ENCODE measurements around the gene STYXL1. TPM values are rescaled to one million over a fixed set of nuclear protein-coding genes. Genes with fewer than 3 reads are reported as not detected.
A peak's percentile ranks its signal among the peaks of the same experiment; 100 is the strongest.
"Not testable (repeated sequence)": the region's sequence is repeated elsewhere in the genome, so short reads cannot be mapped to it uniquely, and the experiment has no call there.

STYXL1 gene
- total RNA-seq, 3 donors from 2014 or later, result 19.6 to 34.5 (median 20.6) TPM

DNA sequence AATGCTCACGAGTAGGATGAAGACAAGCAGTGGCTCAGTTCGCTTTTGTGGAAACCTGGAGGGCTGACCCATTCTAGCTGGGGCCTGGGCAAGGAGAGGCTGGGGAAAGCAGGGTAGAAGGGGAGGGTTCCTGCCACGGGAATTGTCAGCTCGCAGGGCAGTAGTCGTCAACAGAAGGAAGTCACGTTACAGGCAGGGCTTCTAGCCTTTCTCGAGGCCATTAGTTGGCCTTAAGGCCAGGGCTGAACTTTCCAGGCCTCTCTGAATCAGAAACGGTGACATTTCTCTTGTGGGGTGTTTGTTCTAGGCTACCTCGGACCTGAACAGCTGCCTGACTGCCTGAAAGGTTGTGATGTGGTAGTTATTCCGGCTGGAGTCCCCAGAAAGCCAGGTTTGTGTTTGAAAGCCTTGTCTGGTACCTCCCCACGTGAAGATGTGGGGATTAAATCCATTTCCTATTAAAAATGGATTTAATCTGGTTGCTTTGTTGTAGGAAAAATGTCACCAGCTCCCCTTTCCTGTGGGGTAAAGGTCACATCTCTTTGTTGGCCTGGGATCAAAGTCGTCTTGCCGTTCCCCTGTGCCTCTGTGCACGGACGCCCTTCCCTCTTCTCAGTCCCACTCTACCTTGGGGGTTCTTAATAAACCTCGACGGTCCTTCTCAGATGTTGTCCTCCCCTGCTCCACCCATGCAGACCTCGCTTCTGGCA lies 9.5 kb upstream of the STYXL1 start:
- no peak for ATAC-seq

DNA sequence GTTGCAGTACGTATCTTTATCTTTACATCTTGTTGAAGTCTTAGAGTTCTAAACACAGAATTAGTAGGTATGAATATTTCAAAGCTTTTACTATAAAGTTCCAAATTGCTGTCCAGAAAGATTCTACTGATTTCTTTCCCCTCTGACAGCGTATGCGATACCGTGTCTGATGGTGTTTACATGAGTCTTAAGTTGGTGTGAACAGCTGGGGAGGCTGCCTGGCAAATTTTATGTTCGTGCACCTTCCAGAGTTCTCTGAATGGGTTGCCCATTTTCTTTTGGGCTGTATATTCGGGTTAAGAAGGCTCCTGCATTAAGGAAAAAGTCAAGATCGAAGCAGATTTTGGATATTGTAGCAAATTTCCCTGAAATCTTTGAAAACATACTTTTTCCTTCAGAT lies 8.4 kb upstream of the STYXL1 start:
- Mint-ChIP-seq H3K9me3 (no peaks in the 10 kb centered on the region), H3K36me3 (ENCODE audit: insufficient read depth) (peaks cover 33% of the 10 kb centered on the region), H3K4me3 (no peak overlapping the region), H3K4me1 (ENCODE audit: low read depth) (peaks cover 13% of the 10 kb centered on the region), H3K27me3 (ENCODE audit: low read depth) (no peaks in the 10 kb centered on the region)
- ATAC-seq, result no peak
- no peak for DNase-seq

More for the DNA sequence above, 9.5 kb upstream of the STYXL1 start:
- Mint-ChIP-seq H3K36me3 (ENCODE audit: insufficient read depth) (peaks cover 34% of the 10 kb centered on the region), H3K9me3 (no peaks in the 10 kb centered on the region), H3K4me3 (no peak overlapping the region), H3K4me1 (ENCODE audit: low read depth) (peaks cover 4% of the 10 kb centered on the region), H3K27me3 (ENCODE audit: low read depth) (no peaks in the 10 kb centered on the region)
- DNase-seq, result no peak

DNA sequence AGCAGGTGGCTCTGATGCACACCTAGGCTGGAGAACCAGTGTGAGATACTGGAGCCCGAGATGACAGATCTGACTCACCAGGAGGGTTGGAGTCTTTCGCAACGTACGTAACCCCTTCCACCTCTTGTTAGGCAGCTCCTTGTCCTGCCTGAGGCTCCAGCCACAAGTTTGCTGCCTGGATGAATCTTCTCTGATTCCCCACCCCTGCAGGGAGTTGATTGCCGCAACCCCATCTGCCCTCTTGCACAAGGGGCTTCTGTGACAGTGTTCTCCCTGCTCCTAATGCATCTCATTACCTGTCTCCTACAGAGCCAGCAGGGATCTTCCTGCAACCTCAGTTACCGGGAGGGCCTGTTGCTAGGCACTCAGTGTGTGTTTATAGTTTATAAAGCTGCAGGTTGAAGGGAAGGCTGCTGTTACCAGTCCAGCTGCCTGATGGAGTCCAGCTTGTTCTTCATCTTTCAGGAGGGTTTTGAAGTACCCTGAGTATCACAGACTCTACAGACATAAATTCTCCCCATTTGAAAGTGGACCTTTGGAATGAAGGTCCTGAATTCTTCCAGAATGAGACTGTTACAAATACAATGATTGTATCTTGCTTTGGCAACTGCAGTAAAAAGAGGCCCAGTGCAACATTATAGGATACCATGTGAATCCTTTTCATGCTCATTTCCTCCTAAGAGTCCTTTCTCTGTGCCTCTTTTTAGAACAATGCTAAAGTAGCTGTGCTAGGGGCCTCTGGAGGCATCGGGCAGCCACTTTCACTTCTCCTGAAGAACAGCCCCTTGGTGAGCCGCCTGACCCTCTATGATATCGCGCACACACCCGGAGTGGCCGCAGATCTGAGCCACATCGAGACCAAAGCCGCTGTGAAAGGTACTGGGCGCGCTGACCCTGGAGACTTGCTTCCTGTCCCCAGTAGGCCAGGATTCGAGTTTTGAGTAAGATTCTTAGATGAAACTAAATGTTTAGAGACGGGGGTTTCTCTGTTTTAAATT lies 6.6 kb upstream of the STYXL1 start:
- H3K4me3 Mint-ChIP-seq, result no peak overlapping the region
- no peaks in the 10 kb centered on the region for H3K9me3 Mint-ChIP-seq
- peaks cover 35% of the 10 kb centered on the region for H3K36me3 Mint-ChIP-seq (ENCODE audit: insufficient read depth)
- no peaks in the 10 kb centered on the region for H3K27me3 Mint-ChIP-seq (ENCODE audit: low read depth)
- peaks cover 26% of the 10 kb centered on the region for H3K4me1 Mint-ChIP-seq (ENCODE audit: low read depth)
- ATAC-seq (no peak), DNase-seq (no peak)

DNA sequence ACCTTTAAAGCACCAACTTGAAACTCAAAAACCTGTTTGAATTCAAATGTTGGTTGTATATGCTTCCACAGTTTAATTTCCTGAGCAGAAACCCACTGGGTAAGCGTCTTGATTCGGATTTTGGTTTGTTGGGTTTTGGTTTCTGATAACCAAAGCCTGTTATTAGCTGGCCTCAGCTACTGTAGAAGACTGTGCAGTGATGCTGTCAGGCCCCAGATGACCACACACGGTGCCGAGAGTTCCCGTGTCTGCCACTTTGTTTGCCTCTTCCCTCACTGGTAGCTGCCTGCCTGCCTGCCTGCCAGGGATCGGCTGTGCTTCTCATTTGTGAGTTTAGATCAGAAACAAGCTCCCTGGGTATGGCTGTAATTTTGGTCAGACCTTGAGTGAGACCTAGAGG lies 5.7 kb upstream of the STYXL1 start:
- no peak overlapping the region for H3K4me3 Mint-ChIP-seq
- H3K9me3 Mint-ChIP-seq, result no peaks in the 10 kb centered on the region
- no peak for ATAC-seq
- no peaks in the 10 kb centered on the region for H3K27me3 Mint-ChIP-seq (ENCODE audit: low read depth)
- peaks cover 36% of the 10 kb centered on the region for H3K36me3 Mint-ChIP-seq (ENCODE audit: insufficient read depth)
- no peak for DNase-seq
- peaks cover 30% of the 10 kb centered on the region for H3K4me1 Mint-ChIP-seq (ENCODE audit: low read depth)

DNA sequence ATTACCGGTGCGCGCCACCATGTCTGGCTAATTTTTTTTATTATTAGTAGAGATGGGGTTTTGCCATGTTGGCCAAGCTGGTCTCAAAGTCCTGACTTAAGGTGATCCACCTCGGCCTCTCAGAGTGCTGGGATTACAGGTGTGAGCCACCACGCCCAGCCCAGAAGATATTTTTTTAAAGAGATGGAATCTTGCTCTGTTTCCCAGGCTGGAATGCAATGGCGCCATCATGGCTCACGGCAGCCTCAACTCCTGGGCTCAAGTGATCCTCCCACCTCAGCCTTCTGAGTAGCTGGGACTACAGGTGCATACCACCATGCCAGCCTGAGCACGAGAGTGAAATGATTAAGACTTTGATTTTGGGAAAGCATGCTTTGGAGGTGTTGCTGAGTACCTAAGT lies 4.9 kb upstream of the STYXL1 start:
- not testable (repeated sequence) for H3K9me3 Mint-ChIP-seq; H3K4me3 Mint-ChIP-seq; DNase-seq; ATAC-seq; H3K27me3 Mint-ChIP-seq (ENCODE audit: low read depth)
- Mint-ChIP-seq H3K36me3 (ENCODE audit: insufficient read depth) (peaks cover 30% of the 10 kb centered on the region), H3K4me1 (ENCODE audit: low read depth) (peaks cover 33% of the 10 kb centered on the region)

DNA sequence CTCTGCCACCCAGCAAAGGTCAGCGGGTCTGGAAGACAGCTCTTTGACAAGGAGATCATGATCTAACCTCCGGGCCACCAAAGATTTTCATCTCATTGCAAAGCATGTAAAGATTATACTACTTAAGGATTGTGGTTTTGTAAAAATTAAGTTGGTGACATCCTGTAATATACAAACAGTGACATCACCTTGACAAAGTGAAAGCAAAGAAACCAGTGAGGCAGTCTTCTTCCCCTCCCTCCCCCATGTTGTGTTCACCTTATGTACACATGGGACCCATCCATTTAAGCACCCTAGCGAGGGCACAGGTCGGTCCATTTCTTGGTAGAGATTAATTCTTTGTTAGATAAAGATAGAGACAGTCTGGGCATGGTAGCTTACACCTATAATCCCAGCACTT lies 4.0 kb upstream of the STYXL1 start:
- no peak overlapping the region for H3K4me3 Mint-ChIP-seq
- H3K9me3 Mint-ChIP-seq, result no peaks in the 10 kb centered on the region
- peaks cover 26% of the 10 kb centered on the region for H3K36me3 Mint-ChIP-seq (ENCODE audit: insufficient read depth)
- H3K27me3 Mint-ChIP-seq (ENCODE audit: low read depth), result no peaks in the 10 kb centered on the region
- H3K4me1 Mint-ChIP-seq (ENCODE audit: low read depth), result peaks cover 33% of the 10 kb centered on the region
- DNase-seq (no peak), ATAC-seq (no peak)

DNA sequence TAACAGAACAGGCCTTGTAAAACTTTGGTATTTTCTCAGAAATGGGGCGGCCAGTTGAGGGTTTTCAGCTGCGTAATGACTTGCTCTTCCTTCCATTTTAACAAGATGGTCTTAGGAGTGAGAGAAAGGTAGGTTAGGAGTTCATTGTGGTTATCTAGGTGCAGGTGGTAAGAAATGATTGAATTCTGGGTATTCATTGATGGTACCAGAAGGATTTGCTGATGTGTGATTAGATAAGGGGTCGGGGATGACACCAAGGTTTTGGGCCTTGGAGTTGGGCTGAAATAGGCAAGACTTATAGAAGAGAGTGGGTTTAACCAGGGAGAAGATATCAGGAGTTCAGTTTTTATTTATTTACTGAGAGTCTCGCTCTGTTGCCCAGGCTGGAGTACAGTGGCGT lies 2.7 kb upstream of the STYXL1 start:
- Mint-ChIP-seq H3K4me1 (ENCODE audit: low read depth) (peaks cover 37% of the 10 kb centered on the region), H3K36me3 (ENCODE audit: insufficient read depth) (peaks cover 26% of the 10 kb centered on the region), H3K27me3 (ENCODE audit: low read depth) (no peaks in the 10 kb centered on the region)

DNA sequence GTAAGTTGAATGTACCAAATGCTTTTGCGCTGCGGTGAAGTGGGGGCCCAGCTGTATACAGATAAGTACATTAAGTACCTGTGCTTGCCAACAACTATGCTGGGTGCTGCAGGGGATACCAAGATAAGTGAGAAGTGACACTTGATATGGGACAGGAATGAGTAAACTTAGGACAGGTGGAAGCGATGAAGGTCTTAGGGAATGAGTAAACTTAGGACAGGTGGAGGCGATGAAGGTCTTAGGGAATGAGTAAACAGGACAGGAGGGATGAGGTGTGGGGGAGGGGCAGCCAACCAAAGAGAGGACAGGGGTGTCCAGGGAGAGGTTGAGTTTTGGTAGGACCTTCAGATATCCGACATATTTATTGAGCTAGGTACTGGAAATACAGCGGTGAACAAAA lies 1.5 kb upstream of the STYXL1 start:
- Mint-ChIP-seq H3K4me3 (peak overlapping the region; percentile 98), H3K4me1 (ENCODE audit: low read depth) (peaks cover 47% of the 10 kb centered on the region), H3K27me3 (ENCODE audit: low read depth) (no peaks in the 10 kb centered on the region), H3K36me3 (ENCODE audit: insufficient read depth) (peaks cover 28% of the 10 kb centered on the region), H3K9me3 (no peaks in the 10 kb centered on the region)
- DNase-seq (no peak), ATAC-seq (no peak)

More for the DNA sequence above, 2.7 kb upstream of the STYXL1 start:
- Mint-ChIP-seq H3K9me3 (no peaks in the 10 kb centered on the region), H3K4me3 (peak overlapping the region; percentile 14)
- no peak for ATAC-seq
- no peak for DNase-seq

DNA sequence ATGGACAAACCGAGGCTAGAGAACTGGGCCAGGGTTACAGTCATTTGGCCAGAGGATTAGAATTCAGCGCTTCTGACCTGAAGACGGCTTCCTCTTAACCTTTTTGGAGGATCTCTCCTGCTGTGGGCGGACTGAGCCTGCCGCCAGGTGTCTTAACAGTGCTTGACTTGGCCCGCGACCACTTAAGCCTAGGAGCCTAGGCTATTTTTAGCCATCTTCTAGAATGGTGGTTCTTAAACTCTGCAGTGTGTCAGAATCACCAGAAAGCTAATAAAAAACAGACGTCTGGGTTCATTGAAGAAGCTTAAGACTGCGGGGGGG lies 828 bp upstream of the STYXL1 start:
- H3K36me3 Mint-ChIP-seq (ENCODE audit: insufficient read depth), result peaks cover 28% of the 10 kb centered on the region
- DNase-seq (peak; percentile 15), ATAC-seq (peak in 1 of 2 donors; percentile 5)
- H3K4me1 Mint-ChIP-seq (ENCODE audit: low read depth), result peaks cover 48% of the 10 kb centered on the region
- H3K4me3 Mint-ChIP-seq, result peak overlapping the region; percentile 98
- no peaks in the 10 kb centered on the region for H3K27me3 Mint-ChIP-seq (ENCODE audit: low read depth)
- no peaks in the 10 kb centered on the region for H3K9me3 Mint-ChIP-seq

DNA sequence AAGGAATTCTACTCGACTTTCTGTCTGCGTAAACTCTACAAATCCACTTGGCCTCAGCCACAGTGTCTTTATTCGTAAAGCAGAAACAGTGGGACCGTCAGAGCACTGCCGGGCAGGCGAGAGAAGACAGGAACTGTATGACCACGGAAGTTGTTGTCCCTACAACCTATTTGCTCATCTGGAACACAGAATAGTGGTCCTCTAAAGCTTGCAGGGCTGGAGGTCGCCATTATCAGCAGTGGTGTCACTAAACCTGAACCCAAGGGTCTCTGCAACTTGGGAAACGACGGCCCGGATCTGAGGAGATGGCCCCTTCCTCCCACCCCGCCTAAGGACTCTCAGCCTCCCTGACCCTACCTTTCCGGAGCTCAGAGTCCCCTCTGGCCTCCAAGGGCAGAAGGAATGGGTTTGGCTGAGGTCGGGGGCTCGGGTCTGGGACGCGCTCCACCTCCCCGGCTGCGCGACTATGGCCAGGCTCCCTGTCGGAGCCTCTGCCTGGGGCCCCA lies 442 bp downstream of the STYXL1 start:
- ATAC-seq, result peak in 1 of 2 donors; percentile 2
- Mint-ChIP-seq H3K36me3 (ENCODE audit: insufficient read depth) (peaks cover 24% of the 10 kb centered on the region), H3K4me1 (ENCODE audit: low read depth) (peaks cover 47% of the 10 kb centered on the region), H3K4me3 (peak overlapping the region; percentile 98), H3K9me3 (no peaks in the 10 kb centered on the region), H3K27me3 (ENCODE audit: low read depth) (no peaks in the 10 kb centered on the region)
- no peak for DNase-seq

DNA sequence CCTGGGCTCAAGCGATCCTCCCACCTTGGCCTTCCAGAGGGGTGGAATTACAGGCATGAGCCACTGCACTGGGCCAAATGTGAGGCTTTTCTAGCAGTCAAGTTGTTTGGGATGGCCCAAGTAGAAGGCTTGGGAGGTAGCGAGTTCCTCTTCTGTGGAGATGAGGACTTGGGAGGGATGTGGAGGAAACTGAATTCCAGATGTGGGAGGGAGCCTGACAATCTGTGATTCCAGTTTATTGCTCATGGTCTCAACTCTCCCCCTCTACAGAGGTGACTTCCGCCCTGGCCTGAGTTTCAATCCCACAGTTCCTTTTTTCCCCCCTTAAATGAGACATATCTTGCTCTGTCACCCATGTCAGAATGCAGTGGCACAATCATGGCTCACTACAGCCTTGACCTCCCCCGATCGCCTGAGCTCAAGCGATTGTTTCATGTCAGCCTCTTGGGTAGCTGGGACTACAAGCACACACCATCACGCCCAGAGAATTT lies 3.4 kb downstream of the STYXL1 start:
- no peaks in the 10 kb centered on the region for H3K27me3 Mint-ChIP-seq (ENCODE audit: low read depth)
- H3K4me3 Mint-ChIP-seq, result no peak overlapping the region
- ATAC-seq (no peak), DNase-seq (no peak)
- H3K9me3 Mint-ChIP-seq, result no peaks in the 10 kb centered on the region
- H3K36me3 Mint-ChIP-seq (ENCODE audit: insufficient read depth), result peaks cover 15% of the 10 kb centered on the region
- peaks cover 26% of the 10 kb centered on the region for H3K4me1 Mint-ChIP-seq (ENCODE audit: low read depth)

DNA sequence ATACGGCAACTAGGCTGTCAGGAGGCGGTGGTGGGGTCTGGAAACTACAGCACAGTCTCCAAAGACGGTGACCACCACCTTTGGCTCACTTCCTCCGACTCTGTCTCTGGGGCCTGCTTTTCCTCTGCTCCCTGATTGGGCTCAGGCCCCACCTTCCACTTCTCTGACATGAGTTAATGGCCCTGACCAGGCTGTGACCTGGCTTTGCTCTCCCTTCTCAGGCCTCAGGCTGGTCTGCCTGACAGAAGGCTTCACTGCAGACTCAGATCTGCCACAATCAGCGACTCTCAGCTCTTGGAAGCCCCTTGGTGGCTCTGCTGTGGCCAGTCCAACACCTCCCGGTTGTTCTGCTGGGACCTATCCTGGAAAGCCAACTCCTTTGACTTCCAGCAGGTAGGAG lies 7.7 kb downstream of the STYXL1 start:
- H3K27me3 Mint-ChIP-seq (ENCODE audit: low read depth), result no peaks in the 10 kb centered on the region
- ATAC-seq (no peak), DNase-seq (no peak)
- H3K9me3 Mint-ChIP-seq, result no peaks in the 10 kb centered on the region
- H3K36me3 Mint-ChIP-seq (ENCODE audit: insufficient read depth), result peaks cover 11% of the 10 kb centered on the region
- peaks cover 10% of the 10 kb centered on the region for H3K4me1 Mint-ChIP-seq (ENCODE audit: low read depth)
- H3K4me3 Mint-ChIP-seq, result no peak overlapping the region

DNA sequence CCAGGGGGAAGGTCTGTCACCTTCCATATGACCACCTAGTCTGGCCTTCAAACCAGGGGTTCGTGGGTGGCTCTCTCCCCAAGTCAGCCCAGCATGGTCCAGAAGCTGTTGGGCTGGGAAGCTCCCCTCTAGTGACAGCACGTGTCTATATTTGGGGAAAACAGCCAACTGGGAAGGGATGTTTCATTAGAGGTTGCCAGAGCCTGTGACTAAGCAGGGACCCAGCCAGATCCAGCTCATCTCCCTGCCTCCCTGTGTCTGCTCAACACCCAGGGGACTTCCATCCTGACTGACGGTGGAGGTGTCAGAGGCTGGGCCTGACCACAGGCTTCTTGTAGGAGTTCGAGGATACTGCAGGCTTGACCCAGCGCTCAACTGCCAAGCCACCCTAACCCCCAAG lies 10.5 kb downstream of the STYXL1 start:
- no peak overlapping the region for H3K4me3 Mint-ChIP-seq
- no peaks in the 10 kb centered on the region for H3K27me3 Mint-ChIP-seq (ENCODE audit: low read depth)
- ATAC-seq (no peak), DNase-seq (no peak)
- no peaks in the 10 kb centered on the region for H3K9me3 Mint-ChIP-seq
- H3K4me1 Mint-ChIP-seq (ENCODE audit: low read depth), result peaks cover 4% of the 10 kb centered on the region
- peaks cover 5% of the 10 kb centered on the region for H3K36me3 Mint-ChIP-seq (ENCODE audit: insufficient read depth)

DNA sequence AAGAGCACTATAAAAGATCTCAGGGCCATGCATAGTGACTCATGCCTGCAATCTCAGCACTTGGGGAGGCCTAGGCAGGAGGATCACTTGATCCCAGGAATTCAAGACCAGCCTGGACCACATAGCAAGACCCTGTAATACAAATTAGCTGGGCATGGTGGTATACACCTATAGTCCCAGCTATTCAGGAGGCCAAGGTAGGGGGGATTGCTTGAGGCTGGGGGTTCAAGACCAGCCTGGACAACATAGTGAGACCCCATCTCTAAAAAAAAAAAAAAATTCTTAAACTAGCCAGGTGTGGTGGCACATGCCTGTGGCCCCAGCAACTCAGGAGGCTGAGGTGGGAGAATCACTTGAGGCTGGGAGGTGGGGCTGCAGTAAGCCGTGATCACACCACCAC lies 15.8 kb downstream of the STYXL1 start:
- Mint-ChIP-seq H3K27me3 (ENCODE audit: low read depth) (no peaks in the 10 kb centered on the region), H3K4me3 (no peak overlapping the region), H3K4me1 (ENCODE audit: low read depth) (peaks cover 4% of the 10 kb centered on the region), H3K36me3 (ENCODE audit: insufficient read depth) (peaks cover 7% of the 10 kb centered on the region), H3K9me3 (no peaks in the 10 kb centered on the region)
- no peak for ATAC-seq
- DNase-seq, result no peak
